ENCODE data around the gene EXOSC6.
"Not testable (repeated sequence)": the region's sequence is repeated elsewhere in the genome, so short reads cannot be mapped to it uniquely, and the experiment has no call there.

The EXOSC6 gene

DNA sequence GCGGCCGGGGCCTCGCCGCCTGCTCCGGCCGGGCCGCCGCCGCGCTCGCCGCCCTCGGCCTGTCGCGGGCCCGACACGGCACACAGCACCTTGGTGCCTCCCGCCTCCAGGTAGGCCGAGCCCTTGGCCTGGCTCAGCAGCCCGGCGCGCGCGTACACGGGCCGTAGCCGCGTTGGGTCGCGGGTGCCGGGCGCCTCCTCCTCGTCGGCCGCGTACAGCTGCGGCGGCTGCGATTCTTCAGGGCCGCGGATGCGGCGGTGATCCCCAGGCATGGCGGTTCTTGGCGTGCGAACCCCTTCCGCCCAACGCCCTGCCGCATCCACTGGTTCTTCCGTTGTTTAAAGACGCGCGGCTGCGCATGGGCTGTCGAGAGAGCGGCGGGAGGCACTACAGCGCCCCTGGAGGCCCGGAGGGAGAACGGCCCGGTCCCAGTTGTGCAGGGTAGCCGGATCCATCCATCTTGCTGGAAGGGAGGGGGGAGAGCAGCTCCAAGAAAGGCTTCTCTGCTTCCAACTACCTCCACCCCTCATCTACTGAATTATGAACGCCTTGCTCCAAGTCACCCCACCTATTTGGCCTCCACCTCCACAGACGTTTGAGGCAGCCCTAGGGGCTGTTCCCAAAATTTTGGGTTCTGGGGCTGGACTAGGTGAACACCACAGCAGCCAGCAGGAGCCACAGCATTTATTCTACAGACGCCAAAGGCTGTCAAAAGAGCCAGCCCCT lies at the start of gene EXOSC6:
TSS of gene EXOSC6 (minus strand) at position 312 of the 726 bp plus-strand sequence. CDS start at position 272, 40 bp downstream.
- DNase-seq (ENCODE audit: low read depth), result peak; percentile 55

DNA sequence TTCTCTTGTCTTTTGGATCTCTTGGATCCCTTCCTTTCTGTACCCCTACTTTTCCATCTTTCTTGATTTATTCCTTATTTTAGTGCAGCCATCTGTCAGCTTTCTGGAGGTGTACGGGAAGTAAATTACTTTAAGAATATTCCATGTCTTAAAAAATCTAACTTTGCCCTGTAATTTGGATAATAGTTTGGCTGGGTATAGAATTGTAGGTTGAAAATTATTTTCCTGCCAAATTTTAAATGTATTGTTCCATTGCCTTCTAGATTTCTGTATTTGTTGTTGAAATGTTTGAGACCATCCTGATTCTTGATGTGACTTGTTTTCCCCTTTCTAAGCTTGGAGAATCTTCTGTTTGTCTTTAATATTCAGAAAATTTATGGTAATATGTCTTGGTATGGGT lies 49.4 kb upstream of the EXOSC6 start:
- no peak for DNase-seq (ENCODE audit: low read depth)

DNA sequence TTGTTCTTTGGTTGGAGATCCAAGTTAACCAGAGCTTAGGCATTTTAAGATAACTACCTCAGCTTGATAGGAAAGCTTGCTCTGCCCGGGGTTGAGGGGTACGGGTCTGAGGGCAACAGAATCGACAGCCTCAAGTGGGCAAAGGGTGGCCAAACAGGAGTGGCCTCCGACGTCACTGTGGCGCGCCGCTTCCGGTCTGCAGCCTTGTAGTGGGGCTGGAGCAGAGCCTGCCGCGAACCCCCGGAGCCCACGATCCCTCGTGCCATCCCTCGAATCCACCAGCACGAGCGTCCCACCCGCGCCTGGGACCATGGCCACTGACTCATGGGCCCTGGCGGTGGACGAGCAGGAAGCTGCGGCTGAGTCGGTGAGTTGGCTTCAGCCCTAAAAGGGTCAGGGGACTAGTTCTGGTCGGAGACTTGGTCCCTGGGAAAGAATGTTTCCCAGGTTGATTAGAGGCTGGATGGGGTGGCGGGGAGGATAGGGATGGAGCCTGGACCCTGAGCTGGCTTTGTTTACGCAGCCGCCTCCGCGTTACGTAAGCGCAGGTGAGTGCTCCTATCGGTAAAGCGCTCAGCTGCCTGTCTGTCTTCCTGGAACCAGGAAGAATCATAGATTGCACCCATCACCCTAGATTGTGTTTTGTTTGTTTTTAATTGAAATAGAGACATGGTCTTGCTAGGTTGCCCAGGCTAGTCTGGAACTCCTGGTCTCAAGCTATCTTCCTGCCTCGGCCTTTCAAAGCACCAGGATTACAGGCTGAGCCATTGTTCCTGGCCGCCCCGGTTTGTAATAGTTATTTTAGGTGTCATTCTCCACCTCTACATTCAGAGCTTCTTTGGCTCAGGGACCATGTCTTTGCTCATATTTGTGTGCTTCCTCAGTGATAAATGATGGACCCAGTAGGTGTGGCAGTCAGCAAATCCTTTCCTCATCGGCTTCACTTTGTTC lies 47.5 kb upstream of the EXOSC6 start, which contains the start of gene DDX19B:
TSS of gene DDX19B (plus strand) at position 199 of the 951 bp plus-strand sequence. CDS start at position 311, 112 bp downstream.
- no peak for DNase-seq (ENCODE audit: low read depth)

DNA sequence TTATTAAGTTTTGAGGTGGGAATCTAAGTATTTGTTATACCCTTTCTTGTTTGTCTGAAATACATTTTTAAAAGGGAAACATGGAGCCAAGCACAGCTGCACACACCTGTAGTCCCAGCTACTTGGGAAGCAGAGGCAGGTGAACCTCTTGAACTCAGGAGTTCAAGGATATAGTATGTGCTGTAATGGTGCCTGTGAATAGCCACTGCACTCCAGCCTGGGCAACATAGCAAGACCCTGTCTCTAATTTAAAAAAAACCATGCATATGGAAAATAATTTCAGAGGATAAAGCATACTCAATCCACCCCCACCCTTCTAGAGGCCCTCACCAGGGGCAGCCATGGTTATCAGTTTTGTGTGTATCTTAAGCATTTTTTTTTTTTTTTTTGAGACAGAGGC lies 43.9 kb upstream of the EXOSC6 start:
- no peak for DNase-seq (ENCODE audit: low read depth)

DNA sequence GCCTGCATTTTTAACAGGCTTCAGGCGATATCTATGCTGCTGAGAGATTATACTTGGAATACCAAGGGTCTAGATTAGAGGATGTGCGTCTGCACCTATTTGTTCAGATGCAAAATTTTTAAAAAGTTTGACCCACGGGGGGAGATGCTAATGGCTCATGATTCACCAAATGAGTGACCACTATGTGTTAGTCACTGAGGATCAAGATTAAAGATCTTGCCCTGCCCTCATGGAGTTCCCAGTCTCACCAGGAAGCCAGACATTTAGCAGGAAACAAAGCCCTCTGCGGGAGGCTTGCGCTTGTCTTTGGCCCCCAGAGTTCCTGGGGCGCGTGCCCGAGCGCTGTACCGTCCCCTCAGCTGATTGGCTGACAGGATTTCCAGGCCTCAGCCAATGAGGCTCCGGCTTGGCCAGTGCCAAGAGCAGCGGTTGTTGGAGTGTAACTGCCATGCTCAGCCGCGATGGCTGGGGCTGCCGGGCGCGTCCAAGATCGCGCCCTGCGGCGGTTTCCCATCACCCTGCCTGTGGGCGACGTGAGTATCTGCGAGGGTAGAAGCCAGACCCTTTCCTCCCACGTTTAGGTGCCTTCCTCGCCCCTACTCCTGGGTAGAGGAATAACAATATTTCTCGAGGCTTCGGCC lies 42.8 kb upstream of the EXOSC6 start:
- DNase-seq (ENCODE audit: low read depth), result no peak

DNA sequence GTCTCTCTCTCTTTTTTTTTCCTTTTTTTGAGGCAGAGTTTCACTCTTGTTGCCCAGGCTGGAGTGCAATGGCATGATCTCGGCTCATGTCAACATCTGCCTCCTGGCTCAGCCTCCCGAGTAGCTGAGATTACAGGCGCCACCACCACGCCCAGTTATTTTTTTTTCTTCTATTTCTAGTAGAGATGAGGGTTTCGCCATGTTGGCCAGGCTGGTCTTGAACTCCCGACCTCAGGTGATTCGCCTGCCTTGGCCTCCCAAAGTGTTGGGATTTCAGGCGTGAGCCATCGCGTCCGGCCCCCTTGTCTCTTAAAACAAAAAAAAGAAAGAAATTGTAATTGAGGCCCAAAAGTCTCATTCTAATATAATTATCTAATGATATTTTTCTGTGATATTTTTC lies 40.4 kb upstream of the EXOSC6 start:
- DNase-seq (ENCODE audit: low read depth), result not testable (repeated sequence)

DNA sequence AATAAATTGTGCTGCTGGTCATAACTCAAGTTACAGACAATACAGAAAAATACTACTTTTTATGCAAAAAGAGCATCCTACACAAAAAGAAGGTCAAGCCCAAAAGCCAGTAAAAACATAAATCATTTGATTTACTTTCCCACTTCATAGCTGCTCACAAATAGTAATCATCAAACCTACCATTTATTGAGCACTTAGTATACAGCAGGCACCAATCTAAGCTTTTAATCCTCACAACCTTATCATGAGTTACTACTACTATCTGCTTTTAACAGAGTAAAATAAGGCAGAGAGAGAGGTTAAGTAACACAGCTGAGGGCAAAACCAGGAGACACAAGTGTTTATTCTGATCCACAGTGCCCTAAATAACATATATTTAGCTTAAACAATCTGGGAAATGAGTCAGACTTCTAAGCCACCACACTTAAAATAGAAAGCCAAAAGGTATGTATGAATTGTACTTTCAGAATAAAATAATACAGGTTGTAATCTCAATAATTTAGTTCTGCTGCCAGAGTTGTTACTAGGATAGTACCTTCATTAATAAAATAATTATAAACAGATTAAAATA lies 39.3 kb upstream of the EXOSC6 start:
- no peak for DNase-seq (ENCODE audit: low read depth)

DNA sequence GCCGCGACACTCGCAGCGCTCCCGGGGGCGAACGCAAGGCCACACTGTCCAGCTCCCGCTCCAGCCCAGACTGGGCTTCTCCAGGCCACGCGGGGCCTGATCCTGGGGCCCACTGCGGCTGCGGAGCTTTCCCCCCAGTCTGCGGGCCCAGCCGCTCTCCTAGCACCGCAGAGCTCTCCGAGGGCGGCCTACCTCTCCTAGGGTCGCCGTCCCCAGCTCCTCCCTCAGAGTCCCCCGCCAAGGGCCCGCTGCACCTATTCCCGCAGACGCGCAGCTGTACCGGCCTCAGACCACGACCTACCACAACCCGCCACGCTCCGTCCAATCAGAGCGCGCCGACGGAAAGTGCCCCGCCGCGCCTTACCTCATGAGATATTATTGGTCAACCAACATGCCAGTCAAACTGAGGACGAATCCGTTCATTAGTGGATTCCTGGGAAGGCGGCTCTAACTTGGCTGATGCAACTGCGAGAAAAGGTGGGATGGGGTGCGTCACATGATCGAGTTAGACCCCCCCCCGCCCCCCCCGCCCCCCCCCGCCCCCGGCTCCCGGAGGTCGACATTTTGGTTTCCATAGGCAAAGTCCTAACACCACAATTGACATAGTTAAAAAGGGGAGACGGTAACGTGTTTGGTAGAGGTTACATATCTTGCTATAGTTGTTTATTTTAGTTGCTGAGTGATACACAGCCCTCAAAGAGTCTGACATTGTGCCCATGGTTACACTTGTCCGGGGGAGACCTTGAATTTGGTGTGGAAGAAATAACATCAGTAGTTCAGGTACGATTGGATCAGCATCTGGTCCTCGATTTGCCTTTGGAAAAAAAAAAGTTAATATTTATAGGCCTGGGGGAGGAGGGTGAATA lies 37.7 kb upstream of the EXOSC6 start, which contains the start of gene AARS1:
TSS of gene AARS1 (minus strand) at position 278 of the 866 bp plus-strand sequence. CDS start 6,743 bp downstream, outside the sequence.
- DNase-seq (ENCODE audit: low read depth), result peak; percentile 100

DNA sequence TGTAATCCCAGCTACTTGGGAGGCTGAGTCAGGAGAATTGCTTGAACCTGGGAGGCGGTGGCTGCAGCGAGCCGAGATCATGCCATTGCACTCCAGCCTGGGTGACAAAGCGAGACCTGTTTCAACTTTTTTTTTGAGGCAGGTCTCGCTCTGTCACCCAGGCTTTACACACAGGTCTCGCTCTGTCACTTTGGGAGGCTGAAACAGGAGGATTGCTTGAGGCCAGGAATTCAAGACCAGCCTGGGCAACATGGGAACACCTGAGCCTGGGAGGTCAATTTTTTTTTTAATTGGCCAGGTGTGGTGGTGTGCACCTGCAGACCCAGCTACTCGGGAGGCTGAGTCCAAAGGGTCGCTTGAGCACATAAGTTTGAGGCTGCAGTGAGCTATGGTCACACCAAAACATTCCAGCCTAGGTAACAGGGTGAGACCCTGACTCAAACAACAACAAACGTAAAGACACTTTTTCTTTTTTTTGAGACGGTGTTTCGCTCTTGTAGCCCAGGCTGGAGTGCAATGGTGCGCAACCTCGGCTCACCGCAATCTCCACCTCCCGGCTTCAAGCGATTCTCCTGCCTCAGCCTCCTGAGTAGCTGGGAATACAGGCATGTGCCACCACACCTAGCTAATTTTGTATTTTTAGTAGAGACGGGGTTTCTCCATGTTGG lies 35.7 kb upstream of the EXOSC6 start:
- not testable (repeated sequence) for DNase-seq (ENCODE audit: low read depth)

DNA sequence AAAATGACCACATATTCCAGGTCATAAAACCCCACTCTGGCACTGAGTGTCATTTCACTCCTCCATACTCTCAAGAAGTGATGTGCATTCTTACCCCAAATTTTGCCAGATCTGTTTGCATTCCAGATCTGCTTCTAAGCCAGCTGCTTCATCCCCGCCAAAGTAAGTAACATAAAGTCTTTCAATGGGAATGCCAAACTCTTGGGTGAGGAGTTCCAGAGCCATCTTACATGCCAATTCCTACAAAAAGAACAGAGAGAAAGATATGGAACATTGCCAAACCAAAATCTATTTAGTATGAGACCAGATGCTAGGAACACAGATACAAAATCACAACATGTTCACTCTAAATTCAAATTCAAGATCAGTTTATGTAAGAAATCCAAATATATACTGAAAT lies 24.7 kb upstream of the EXOSC6 start:
- no peak for DNase-seq (ENCODE audit: low read depth)

DNA sequence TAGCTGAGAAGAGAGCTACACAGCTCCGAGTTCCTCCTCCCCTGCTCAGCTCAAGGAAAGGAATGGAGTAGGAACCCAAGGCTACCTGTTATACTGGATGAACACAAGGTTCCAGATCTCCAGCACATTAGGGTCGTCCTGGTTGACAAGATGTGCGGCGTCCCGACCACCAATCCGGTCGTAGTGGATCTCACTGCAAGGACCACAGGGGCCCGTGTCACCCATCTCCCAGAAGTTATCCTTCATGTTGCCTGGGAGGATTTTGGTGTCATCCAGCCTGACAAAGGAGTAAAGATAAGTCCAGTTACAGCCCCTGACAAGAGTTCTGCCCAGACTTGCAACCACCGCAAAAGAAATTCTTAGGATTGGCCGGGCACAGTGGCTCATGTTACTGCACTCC lies 20.0 kb upstream of the EXOSC6 start:
- no peak for DNase-seq (ENCODE audit: low read depth)

DNA sequence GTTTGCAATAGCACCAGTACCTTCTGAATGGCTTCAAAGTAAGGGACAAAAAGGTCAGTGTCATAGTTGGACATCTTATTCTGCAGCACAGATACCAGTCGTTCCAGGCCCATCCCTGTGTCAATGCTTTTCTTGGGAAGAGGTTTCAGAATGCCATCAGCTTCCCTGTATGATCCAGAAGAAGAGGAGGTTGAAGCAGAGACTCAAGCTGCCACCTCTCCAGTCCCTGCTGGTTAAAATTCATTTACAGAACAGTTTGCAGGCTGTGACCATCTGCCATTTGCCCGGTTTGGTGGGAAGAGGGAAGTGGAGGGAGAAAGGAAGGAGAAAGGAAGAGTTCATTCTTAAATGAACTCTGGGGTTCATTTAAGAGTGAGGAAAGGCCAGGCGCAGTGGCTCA lies 18.4 kb upstream of the EXOSC6 start:
- DNase-seq (ENCODE audit: low read depth), result no peak

DNA sequence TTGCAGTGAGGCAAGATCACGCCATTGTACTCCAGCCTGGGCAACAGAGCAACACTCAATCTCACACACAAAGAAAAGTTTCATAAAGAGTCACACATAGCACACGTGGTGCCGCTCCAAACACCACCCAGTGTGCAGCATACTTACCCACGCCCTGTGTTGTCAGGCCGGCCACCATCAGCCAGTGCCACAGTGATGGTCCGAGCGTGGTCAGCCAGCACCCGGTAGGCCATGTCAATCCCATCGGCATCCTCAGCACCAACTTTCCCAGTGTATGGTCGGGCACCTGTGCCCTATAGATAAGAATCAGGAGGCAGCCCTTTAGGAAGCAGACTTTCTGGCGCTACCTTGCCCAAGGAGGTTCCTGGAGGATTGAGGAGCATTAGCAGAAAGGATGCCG lies 17.7 kb upstream of the EXOSC6 start:
- DNase-seq (ENCODE audit: low read depth), result no peak

DNA sequence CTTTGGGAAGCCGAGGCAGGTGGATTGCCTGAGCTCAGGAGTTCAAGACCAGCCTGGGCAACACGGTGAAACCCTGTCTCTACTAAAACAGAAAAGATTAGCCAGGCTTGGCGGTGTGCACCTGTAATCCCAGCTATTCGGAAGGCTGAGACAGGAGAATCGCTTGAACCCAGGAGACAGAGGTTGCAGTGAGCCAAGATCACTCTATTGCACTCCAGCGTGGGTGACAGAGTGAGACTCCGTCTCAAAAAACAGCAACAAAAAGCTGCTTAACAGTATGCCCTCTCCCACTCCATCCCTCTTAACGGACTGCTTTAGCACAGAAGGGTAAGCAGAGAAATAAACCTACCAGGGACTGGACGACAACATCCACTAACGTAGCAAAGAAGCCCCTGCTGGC lies 16.2 kb upstream of the EXOSC6 start:
- not testable (repeated sequence) for DNase-seq (ENCODE audit: low read depth)

DNA sequence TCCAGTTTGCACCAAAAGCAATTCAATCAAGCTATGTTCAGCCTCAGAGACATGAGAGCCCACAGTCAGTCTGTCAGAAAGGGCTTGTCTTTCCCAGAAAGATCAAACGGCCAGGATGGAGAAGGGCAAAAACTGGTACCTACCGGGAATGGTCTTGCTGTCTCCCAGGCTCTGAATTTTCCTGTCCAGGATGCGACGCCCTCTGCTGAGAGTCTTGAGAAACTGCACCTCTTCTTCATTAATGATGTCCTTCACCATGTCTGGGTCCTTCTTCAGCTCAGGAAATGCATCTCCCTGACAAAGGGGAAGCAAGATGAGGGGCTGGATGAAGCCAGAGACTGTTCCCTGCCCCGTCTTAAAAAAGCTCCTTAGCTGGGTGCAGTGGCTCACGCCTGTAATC lies 15.8 kb upstream of the EXOSC6 start:
- DNase-seq (ENCODE audit: low read depth), result no peak

DNA sequence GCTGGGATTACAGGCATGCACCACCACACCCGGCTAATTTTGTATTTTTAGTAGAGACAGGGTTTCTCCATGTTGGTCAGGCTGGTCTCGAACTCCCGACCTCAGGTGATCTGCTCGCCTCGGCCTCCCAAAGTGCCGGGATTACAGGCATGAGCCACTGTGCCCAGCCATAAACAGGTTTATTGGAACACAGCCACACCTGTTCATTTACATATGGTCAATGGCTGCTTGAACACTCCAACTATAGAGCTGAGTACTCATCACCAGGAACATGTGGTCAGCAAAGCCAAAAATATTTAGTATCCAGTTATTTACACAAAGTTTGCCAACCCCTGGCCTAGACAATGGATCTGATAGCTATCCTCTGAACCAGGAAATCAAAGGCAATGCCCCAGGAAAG lies 8.2 kb upstream of the EXOSC6 start:
- DNase-seq (ENCODE audit: low read depth), result not testable (repeated sequence)

DNA sequence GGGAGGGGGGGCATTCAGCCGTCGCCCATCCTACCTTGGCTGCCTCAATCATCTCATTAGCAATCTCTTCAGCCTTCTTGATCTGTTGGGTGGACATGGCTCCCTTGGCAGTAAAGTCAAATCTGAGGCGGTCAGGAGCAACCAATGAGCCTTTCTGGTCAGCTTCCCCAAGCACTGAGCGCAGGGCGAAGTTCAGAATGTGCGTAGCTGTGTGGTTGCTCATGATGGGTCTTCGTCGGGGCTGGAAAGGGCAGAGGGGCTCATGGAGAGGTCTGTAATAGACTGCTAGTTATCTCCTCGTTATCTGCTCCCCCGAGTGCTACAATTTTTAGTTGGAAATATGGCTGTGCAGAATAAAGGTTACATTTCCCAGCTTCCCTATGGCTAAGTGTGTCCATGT lies 7.2 kb upstream of the EXOSC6 start:
- DNase-seq (ENCODE audit: low read depth), result no peak

DNA sequence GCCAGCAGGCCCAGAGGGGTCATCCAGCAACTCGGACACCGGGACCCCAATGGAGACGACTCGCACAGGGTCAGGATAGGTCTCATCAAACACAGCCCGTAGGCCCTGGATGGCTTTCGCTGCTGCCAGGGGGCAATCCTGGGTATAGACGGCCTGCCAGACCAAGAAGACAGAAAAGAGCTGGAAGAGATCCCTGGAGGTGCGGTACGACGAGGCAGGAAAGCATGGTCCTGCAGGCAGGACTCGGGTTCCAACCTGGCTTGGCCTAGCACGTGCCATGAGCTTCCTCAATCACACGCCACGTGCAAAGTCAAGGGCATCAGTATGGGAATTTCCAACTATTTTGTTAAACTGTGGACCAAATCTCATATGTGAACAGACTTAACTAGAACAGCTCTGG lies 6.3 kb upstream of the EXOSC6 start:
- no peak for DNase-seq (ENCODE audit: low read depth)

DNA sequence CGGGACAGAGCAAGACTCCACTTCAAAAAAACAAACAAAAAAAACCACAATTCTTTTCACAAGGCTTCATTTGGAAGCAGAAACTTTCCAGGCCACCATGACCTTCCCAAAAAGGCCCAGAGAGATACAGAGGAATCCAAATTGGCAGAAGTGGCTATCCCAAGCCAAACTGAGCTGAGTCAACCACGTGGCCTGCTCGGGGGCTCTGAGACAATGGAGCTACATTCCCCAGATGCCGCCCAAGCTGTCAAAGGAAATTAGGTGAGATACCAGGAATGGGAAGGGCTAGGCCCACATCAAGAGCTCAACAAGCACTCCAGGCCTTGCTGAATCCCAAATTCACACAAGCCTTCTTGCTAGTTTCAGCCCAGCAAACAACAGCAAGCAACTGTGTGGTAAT lies 5.7 kb upstream of the EXOSC6 start:
- DNase-seq (ENCODE audit: low read depth), result no peak

DNA sequence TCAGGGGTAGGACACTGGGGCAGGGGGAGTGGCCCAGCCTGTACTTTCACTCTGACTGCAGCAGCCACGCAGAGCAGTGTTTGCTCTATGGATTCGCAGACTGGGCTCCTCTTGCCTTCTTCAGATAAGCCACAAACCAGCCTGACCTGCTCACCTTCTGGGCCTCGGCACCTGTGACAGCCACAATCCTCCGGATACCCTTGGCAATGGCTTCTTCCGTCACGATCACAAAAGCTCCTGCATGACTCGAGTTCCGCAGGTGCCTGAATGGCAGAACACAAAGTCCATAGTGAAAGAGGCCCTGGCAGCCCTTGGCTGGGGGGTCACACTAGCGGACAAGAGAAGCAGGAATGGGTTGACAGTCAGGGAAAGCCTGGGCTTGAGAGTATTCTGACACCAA lies 3.8 kb upstream of the EXOSC6 start:
- no peak for DNase-seq (ENCODE audit: low read depth)

DNA sequence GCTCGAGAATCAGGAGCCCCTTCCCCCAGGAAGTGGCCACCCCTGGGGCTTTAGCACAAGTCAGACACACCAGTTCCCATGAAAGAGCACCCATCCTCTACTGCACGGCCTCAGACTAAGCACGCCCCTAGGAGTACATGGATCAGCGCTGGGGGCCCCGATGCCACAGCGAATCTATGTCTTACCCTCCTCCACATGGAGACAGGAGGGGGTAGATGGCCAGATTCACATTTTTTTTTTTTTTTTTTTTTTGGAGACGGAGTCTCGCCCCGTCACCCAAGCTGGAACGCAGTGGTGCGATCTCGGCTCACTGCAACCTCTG lies 3.2 kb upstream of the EXOSC6 start:
- DNase-seq (ENCODE audit: low read depth), result no peak
